CD14-positive monocyte (primary cell): Measurements from ENCODE around the gene CYP46A1. TPM values are rescaled to one million over a fixed set of nuclear protein-coding genes. Genes with fewer than 3 reads are reported as not detected.
A peak's percentile ranks its signal among the peaks of the same experiment; 100 is the strongest.

Experiments
- DNase-seq, 3 donors: peaks; one replicate each; pipeline ENCODE4 v3.0.0-alpha.2; 2011 to 2022
- H2AFZ ChIP-seq: 2 replicates; pipeline ENCODE4 v1.6.0; 2012; ENCODE audit warnings: mild to moderate bottlenecking, low read depth, low read length, inconsistent platforms; ENCODE audit not compliant: insufficient read depth, poor library complexity, severe bottlenecking
- H3K27ac ChIP-seq, 2 donors: 1 replicate in 1 of 2; 2 replicates in 1 of 2; pipeline ENCODE4 v1.5.1; 2012 to 2013; ENCODE audit warnings: low read length in 2 of 2, control low read depth in 1 of 2, inconsistent platforms in 1 of 2, low read depth in 1 of 2, mild to moderate bottlenecking in 1 of 2
- H3K27me3 ChIP-seq, 2 donors: one replicate each; pipeline versions ENCODE4 v1.6.0 to v1.6.1; 2011 to 2013; ENCODE audit warnings: low read length in 2 of 2; ENCODE audit not compliant: control insufficient read depth in 2 of 2, insufficient read depth in 2 of 2
- H3K36me3 ChIP-seq, 2 donors: replicated peaks in 1 of 2; 1 replicate in 1 of 2; 2 replicates in 1 of 2; pipeline versions ENCODE4 v1.5.1 to v1.6.1; 2012 to 2013; ENCODE audit warnings: low read length in 2 of 2, control low read depth in 1 of 2, inconsistent platforms in 1 of 2, mild to moderate bottlenecking in 1 of 2; ENCODE audit not compliant: insufficient read depth in 2 of 2, control insufficient read depth in 1 of 2
- H3K4me1 ChIP-seq, 2 donors: 1 replicate in 1 of 2; 2 replicates in 1 of 2; pipeline versions ENCODE4 v1.5.1 to v1.6.1; 2012 to 2013; ENCODE audit warnings: low read length in 2 of 2, control low read depth in 1 of 2, inconsistent platforms in 1 of 2, mild to moderate bottlenecking in 1 of 2, moderate library complexity in 1 of 2; ENCODE audit not compliant: insufficient read depth in 2 of 2, control insufficient read depth in 1 of 2
- H3K4me2 ChIP-seq: replicated peaks from 2 replicates; pipeline ENCODE3; 2012; ENCODE audit warnings: low read length, moderate library complexity, mild to moderate bottlenecking; ENCODE audit not compliant: poor library complexity, severe bottlenecking; ENCODE audit errors: extremely low read depth
- H3K4me3 ChIP-seq, 3 experiments: fragments of 200-600 bp in 1 of 3; sonication (generic) in 1 of 3; replicated peaks in 1 of 3; 1 replicate in 2 of 3; 2 replicates in 1 of 3; pipeline ENCODE4 v1.5.1; 2011 to 2013; ENCODE audit warnings: low read length in 3 of 3, mild to moderate bottlenecking in 3 of 3, control low read depth in 2 of 3, low read depth in 2 of 3, inconsistent platforms in 1 of 3, moderate library complexity in 1 of 3
- H3K79me2 ChIP-seq: 2 replicates; pipeline ENCODE4 v1.6.0; 2012; ENCODE audit warnings: mild to moderate bottlenecking, control low read depth, inconsistent platforms, low read length, moderate library complexity; ENCODE audit not compliant: insufficient read depth
- H3K9ac ChIP-seq: 2 replicates; pipeline ENCODE4 v1.6.0; 2017; ENCODE audit warnings: low read length, mild to moderate bottlenecking; ENCODE audit not compliant: insufficient read depth, poor library complexity, severe bottlenecking
- H3K9me3 ChIP-seq, 2 donors: replicated peaks in 1 of 2; 1 replicate in 1 of 2; 2 replicates in 1 of 2; pipeline versions ENCODE4 v1.5.1 to v1.6.1; 2012 to 2013; ENCODE audit warnings: low read length in 2 of 2, control low read depth in 1 of 2; ENCODE audit not compliant: control insufficient read depth in 1 of 2, insufficient read depth in 1 of 2
- H4K20me1 ChIP-seq: 2 replicates; pipeline ENCODE4 v1.6.0; 2012; ENCODE audit warnings: mild to moderate bottlenecking, low read length, control low read depth, moderate library complexity; ENCODE audit not compliant: insufficient read depth
- H3K27ac Mint-ChIP-seq, 7 donors: one replicate each; pipeline ENCODE4 v1.8.0; 2020; ENCODE audit warnings: mild to moderate bottlenecking in 7 of 7, mixed read lengths in 7 of 7, moderate library complexity in 6 of 7, inconsistent platforms in 2 of 7
- H3K27me3 Mint-ChIP-seq, 3 donors: one replicate each; pipeline ENCODE4 v1.8.0; 2021 to 2022; ENCODE audit warnings: low read depth in 3 of 3, mild to moderate bottlenecking in 3 of 3, mixed read lengths in 3 of 3, moderate library complexity in 3 of 3, inconsistent platforms in 1 of 3
- H3K36me3 Mint-ChIP-seq, 2 donors: one replicate each; pipeline ENCODE4 v1.8.0; 2020; ENCODE audit warnings: mixed read lengths in 2 of 2, inconsistent platforms in 1 of 2, mild to moderate bottlenecking in 1 of 2
- H3K4me1 Mint-ChIP-seq: one replicate; pipeline ENCODE4 v1.8.0; 2020; ENCODE audit warnings: mild to moderate bottlenecking, mixed read lengths
- H3K4me3 Mint-ChIP-seq, 2 donors: one replicate each; pipeline ENCODE4 v1.8.0; 2020; ENCODE audit warnings: mild to moderate bottlenecking in 2 of 2, mixed read lengths in 2 of 2, moderate library complexity in 1 of 2
- H3K9me3 Mint-ChIP-seq, 7 donors: one replicate each; pipeline ENCODE4 v1.8.0; 2020 to 2022; ENCODE audit warnings: mixed read lengths in 7 of 7, mild to moderate bottlenecking in 6 of 7, moderate library complexity in 6 of 7, inconsistent platforms in 2 of 7
- WGBS: methylation state at CpG from one replicate; pipeline ENCODE4 v1.1.5; 2013; ENCODE audit warnings: missing lambda C conversion rate; ENCODE audit not compliant: insufficient coverage; 5-methylcytosine and 5-hydroxymethylcytosine counted together
- intact Hi-C, 2 donors: fragments of 100-400 bp; cut with micrococcal nuclease; formaldehyde crosslinking; loops; one replicate each; pipeline versions ENCODE4 v1.15.0 to v1.15.1; 2023
- polyA plus RNA-seq, 3 donors: library from polyadenylated mRNA; depleted of rRNA in 1 of 3; unstranded in 2 of 3; stranded (reverse) in 1 of 3; fragments of 300-500 nt in 2 of 3; fragments of >200 nt in 1 of 3; fragmentation: Illumina TruSeq in 2 of 3; gene quantifications; 1 replicate in 2 of 3; 2 replicates in 1 of 3; pipeline ENCODE4 v1.2.3, GENCODE V29; 2012 to 2021
- TF ChIP-seq, protein P1 (sequence below): fragments of 200-600 bp; IDR thresholded peaks from one replicate; pipeline ENCODE4 v1.8.0; 2022; ENCODE audit warnings: antibody characterized with exemption, mild to moderate bottlenecking

CYP46A1 gene
- polyA plus RNA-seq, 3 donors: not detected

DNA sequence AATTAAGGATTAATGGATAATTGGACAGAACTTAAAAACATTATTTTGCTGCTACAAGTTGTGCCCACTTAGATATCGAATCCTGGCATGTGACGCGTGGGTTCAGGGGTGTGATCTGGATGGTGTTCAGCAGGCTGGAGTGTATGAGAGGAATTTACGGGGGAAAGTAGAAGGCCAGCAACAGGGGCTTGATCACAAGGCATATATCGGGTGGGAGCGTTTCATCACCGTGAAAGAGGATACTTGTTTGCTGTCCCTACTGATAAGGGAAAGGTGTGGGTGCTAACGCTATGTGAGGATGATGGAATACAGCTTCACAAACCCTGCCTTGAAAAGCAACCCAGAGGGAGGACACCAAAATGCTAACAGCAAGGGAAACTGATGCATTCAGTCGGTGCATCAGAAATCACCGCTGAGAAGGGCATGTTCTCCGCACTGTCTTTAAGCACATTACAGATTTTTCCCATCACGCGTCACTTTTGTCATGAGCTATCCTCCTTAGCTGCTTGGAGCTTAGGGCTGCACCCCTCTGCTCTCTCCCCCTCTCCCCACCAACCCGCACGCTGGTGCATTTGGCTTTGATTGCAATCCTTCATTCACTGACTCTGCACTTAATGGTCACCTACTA lies 25.8 kb upstream of the CYP46A1 start:
- TF ChIP-seq, protein P1, sequence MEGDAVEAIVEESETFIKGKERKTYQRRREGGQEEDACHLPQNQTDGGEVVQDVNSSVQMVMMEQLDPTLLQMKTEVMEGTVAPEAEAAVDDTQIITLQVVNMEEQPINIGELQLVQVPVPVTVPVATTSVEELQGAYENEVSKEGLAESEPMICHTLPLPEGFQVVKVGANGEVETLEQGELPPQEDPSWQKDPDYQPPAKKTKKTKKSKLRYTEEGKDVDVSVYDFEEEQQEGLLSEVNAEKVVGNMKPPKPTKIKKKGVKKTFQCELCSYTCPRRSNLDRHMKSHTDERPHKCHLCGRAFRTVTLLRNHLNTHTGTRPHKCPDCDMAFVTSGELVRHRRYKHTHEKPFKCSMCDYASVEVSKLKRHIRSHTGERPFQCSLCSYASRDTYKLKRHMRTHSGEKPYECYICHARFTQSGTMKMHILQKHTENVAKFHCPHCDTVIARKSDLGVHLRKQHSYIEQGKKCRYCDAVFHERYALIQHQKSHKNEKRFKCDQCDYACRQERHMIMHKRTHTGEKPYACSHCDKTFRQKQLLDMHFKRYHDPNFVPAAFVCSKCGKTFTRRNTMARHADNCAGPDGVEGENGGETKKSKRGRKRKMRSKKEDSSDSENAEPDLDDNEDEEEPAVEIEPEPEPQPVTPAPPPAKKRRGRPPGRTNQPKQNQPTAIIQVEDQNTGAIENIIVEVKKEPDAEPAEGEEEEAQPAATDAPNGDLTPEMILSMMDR: no peak
- H3K27ac ChIP-seq: no peak overlapping the region
- no peaks in the 10 kb centered on the region for H4K20me1 ChIP-seq
- H3K4me3 ChIP-seq: no peak overlapping the region
- H3K4me2 ChIP-seq: no peak overlapping the region
- no peak overlapping the region for H3K9ac ChIP-seq
- whole genome bisulfite sequencing: 67% methylated on average over 14 of the region's 15 CpGs
- no peaks in the 10 kb centered on the region for H3K36me3 ChIP-seq
- peaks cover 53 to 73% (median 58%) of the 10 kb centered on the region in 3 donors for H3K27me3 Mint-ChIP-seq
- no peaks in the 10 kb centered on the region for H3K9me3 ChIP-seq
- H3K27ac Mint-ChIP-seq: no peak overlapping the region
- H3K4me1 ChIP-seq: no peaks in the 10 kb centered on the region
- no peaks in the 10 kb centered on the region for H3K4me1 Mint-ChIP-seq
- H3K9me3 Mint-ChIP-seq: peaks cover 0 to 3% (median 0%) of the 10 kb centered on the region in 7 donors
- no peaks in the 10 kb centered on the region for H3K36me3 Mint-ChIP-seq
- H3K79me2 ChIP-seq: no peaks in the 10 kb centered on the region
- H3K4me3 Mint-ChIP-seq: peak overlapping the region in 1 of 2 donors; percentile 72
- no peak for DNase-seq
- peaks cover 26 to 44% of the 10 kb centered on the region in 2 donors for H3K27me3 ChIP-seq
- H2AFZ ChIP-seq: no peak overlapping the region
- intact Hi-C loops: no loop called here

DNA sequence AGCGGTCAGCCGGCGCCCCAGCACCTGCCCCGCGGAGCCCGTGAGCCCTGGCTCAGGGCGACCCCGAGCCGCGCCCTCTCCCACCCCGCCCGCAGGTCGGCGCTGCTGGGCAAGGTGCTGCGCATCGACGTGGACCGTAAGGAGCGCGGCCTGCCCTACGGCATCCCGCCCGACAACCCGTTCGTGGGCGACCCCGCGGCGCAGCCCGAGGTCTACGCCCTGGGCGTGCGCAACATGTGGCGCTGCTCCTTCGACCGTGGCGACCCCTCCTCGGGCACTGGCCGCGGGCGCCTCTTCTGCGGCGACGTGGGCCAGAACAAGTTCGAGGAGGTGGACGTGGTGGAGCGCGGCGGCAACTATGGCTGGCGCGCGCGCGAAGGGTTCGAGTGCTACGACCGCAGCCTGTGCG lies 24.8 kb upstream of the CYP46A1 start:
- 9% methylated on average over 48 of the region's 58 CpGs for WGBS
- Mint-ChIP-seq H3K4me1 (no peaks in the 10 kb centered on the region), H3K9me3 (peaks cover 0 to 3% (median 0%) of the 10 kb centered on the region in 7 donors), H3K36me3 (no peaks in the 10 kb centered on the region), H3K4me3 (no peak overlapping the region), H3K27me3 (peaks cover 50 to 75% (median 53%) of the 10 kb centered on the region in 3 donors), H3K27ac (no peak overlapping the region)
- no peak overlapping the region for H3K9ac ChIP-seq
- H3K4me2 ChIP-seq: no peak overlapping the region
- no peak overlapping the region for H2AFZ ChIP-seq
- H3K9me3 ChIP-seq: no peaks in the 10 kb centered on the region
- peaks cover 26 to 44% of the 10 kb centered on the region in 2 donors for H3K27me3 ChIP-seq
- H3K27ac ChIP-seq: no peak overlapping the region
- no peaks in the 10 kb centered on the region for H3K4me1 ChIP-seq
- H3K4me3 ChIP-seq: no peak overlapping the region
- no peak for DNase-seq
- no peaks in the 10 kb centered on the region for H3K79me2 ChIP-seq
- TF ChIP-seq, protein P1: no peak
- intact Hi-C loops: no loop called here
- no peaks in the 10 kb centered on the region for H3K36me3 ChIP-seq
- H4K20me1 ChIP-seq: no peaks in the 10 kb centered on the region
